Liver (tissue), 3 donors: Measurements from ENCODE around the gene PARD3B.

Experiments
- CTCF ChIP-seq: fragments of 150-350 bp; IDR thresholded peaks from 2 replicates; pipeline ENCODE4 v1.5.1; 2017; ENCODE audit warnings: improper control_type of control experiment, low read depth, low read length; ENCODE audit not compliant: missing input control
- HNF4A ChIP-seq, 2 donors: conservative IDR thresholded peaks; 2 replicates each; pipeline ENCODE4 v1.6.1; 2016; ENCODE audit warnings: antibody characterized with exemption in 2 of 2, mild to moderate bottlenecking in 2 of 2
- donor health status: healthy.
- donor health status: healthy.

GRCh38 chr2:204840504-204840903, 295.2 kb downstream of the PARD3B start:
- TF ChIP-seq HNF4A (conservative IDR thresholded peaks at IDR 0.05): no peak
- TF ChIP-seq CTCF: no peak
